Measurements from ENCODE around the gene KDM8. TPM values are rescaled to one million over a fixed set of nuclear protein-coding genes. Genes with fewer than 3 reads are reported as not detected.
A peak's percentile ranks its signal among the peaks of the same experiment; 100 is the strongest.

The KDM8 gene
- 100 to 1,000 TPM in 1 of 2 donors, 1 to 10 TPM in 1; 4.6 to 198 TPM for total RNA-seq
- polyA plus RNA-seq: 10 to 100 TPM; 96.7 to 98.7 TPM

DNA sequence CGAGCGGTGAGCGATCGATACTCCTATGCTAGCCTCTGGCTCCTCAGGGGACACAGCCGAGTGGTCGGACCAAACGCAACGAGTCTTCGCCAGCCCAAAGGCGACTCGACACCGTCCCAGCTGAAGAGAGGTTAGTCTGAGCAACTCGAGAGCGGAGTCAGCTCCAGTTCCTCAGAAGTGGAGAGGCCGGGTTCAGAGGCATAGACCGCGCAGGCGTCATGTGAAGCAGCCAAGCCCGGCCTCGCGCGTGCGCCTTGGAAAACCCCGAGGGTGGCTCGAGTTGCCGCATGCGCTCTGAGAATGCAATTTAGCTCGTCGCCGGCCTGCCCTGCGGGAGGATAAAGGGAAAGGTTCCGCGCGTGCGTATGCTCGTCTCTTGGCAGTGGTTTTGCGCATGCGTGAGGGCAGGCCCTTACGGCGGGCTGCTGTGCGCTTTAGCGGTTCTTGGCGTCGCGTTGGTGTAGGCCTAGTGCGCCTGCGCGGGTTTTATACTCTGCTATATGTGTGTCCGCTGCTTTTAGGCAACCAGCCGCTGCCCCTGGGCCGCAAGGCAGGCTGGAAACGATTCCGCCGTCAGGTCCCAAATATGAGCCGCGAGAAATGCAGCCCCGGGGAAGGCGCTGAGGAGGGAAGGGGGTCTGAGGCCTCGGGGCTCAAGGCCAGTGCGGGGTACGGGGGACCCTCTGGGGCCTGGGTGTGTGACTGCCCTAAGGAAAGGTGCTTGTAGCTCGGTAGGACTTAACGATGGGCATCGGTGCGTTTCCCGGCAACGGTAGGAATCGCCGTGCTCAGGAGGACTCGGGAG, at the start of gene KDM8:
TSS of gene KDM8 (plus strand) at position 20 of the 805 bp plus-strand sequence. CDS start 6,598 bp downstream, outside the sequence.
- no peaks in the 10 kb centered on the region for H3K27me3 ChIP-seq (ENCODE audit: control insufficient read depth in 4 of 4, insufficient read depth in 4 of 4, low read length in 3 of 4)
- no peaks in the 10 kb centered on the region for H3K9me3 ChIP-seq (ENCODE audit: control insufficient read depth in 4 of 4, low read length in 3 of 4)
- peak; percentile 96 for DNase-seq (ENCODE audit: low spot score)
- peaks cover 12 to 33% (median 18%) of the 10 kb centered on the region in 4 donors for H3K4me1 ChIP-seq (ENCODE audit: control insufficient read depth in 4 of 4, insufficient read depth in 4 of 4, low read length in 3 of 4)
- TF ChIP-seq, protein P1, sequence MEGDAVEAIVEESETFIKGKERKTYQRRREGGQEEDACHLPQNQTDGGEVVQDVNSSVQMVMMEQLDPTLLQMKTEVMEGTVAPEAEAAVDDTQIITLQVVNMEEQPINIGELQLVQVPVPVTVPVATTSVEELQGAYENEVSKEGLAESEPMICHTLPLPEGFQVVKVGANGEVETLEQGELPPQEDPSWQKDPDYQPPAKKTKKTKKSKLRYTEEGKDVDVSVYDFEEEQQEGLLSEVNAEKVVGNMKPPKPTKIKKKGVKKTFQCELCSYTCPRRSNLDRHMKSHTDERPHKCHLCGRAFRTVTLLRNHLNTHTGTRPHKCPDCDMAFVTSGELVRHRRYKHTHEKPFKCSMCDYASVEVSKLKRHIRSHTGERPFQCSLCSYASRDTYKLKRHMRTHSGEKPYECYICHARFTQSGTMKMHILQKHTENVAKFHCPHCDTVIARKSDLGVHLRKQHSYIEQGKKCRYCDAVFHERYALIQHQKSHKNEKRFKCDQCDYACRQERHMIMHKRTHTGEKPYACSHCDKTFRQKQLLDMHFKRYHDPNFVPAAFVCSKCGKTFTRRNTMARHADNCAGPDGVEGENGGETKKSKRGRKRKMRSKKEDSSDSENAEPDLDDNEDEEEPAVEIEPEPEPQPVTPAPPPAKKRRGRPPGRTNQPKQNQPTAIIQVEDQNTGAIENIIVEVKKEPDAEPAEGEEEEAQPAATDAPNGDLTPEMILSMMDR (IDR thresholded peaks at IDR 0.05; ENCODE audit: low read depth, low read length, missing input control): no peak
- peak; percentile 72 for TF ChIP-seq SP1 (IDR thresholded peaks at IDR 0.05)
- TF ChIP-seq, protein P2, sequence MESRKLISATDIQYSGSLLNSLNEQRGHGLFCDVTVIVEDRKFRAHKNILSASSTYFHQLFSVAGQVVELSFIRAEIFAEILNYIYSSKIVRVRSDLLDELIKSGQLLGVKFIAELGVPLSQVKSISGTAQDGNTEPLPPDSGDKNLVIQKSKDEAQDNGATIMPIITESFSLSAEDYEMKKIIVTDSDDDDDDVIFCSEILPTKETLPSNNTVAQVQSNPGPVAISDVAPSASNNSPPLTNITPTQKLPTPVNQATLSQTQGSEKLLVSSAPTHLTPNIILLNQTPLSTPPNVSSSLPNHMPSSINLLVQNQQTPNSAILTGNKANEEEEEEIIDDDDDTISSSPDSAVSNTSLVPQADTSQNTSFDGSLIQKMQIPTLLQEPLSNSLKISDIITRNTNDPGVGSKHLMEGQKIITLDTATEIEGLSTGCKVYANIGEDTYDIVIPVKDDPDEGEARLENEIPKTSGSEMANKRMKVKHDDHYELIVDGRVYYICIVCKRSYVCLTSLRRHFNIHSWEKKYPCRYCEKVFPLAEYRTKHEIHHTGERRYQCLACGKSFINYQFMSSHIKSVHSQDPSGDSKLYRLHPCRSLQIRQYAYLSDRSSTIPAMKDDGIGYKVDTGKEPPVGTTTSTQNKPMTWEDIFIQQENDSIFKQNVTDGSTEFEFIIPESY (IDR thresholded peaks at IDR 0.05): peak; percentile 86
- peak; percentile 56 for TF ChIP-seq FOXA2 (IDR thresholded peaks at IDR 0.05)
- TF ChIP-seq FOXA1 (IDR thresholded peaks at IDR 0.05): peak; percentile 33
- TF ChIP-seq EGR1 (IDR thresholded peaks at IDR 0.05; ENCODE audit: low read depth in 2 of 2): no peak
- peak; percentile 85 for TF ChIP-seq YY1 (IDR thresholded peaks at IDR 0.05)
- peak; percentile 58 to 66 for TF ChIP-seq RXRA (IDR thresholded peaks at IDR 0.05)
- TF ChIP-seq RAD21 (IDR thresholded peaks at IDR 0.05): peak; percentile 3 to 29
- TF ChIP-seq JUND (IDR thresholded peaks at IDR 0.05): no peak
- TF ChIP-seq TAF1 (conservative IDR thresholded peaks at IDR 0.05): no peak
- TF ChIP-seq, protein P3, sequence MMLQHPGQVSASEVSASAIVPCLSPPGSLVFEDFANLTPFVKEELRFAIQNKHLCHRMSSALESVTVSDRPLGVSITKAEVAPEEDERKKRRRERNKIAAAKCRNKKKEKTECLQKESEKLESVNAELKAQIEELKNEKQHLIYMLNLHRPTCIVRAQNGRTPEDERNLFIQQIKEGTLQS (IDR thresholded peaks at IDR 0.05): no peak
- TF ChIP-seq GABPA (IDR thresholded peaks at IDR 0.05 in 1 of 2, conservative IDR thresholded peaks at IDR 0.05 in 1 of 2): no peak
- TF ChIP-seq HNF4A (conservative IDR thresholded peaks at IDR 0.05): peak; percentile 2 to 43
- TF ChIP-seq, protein P4, sequence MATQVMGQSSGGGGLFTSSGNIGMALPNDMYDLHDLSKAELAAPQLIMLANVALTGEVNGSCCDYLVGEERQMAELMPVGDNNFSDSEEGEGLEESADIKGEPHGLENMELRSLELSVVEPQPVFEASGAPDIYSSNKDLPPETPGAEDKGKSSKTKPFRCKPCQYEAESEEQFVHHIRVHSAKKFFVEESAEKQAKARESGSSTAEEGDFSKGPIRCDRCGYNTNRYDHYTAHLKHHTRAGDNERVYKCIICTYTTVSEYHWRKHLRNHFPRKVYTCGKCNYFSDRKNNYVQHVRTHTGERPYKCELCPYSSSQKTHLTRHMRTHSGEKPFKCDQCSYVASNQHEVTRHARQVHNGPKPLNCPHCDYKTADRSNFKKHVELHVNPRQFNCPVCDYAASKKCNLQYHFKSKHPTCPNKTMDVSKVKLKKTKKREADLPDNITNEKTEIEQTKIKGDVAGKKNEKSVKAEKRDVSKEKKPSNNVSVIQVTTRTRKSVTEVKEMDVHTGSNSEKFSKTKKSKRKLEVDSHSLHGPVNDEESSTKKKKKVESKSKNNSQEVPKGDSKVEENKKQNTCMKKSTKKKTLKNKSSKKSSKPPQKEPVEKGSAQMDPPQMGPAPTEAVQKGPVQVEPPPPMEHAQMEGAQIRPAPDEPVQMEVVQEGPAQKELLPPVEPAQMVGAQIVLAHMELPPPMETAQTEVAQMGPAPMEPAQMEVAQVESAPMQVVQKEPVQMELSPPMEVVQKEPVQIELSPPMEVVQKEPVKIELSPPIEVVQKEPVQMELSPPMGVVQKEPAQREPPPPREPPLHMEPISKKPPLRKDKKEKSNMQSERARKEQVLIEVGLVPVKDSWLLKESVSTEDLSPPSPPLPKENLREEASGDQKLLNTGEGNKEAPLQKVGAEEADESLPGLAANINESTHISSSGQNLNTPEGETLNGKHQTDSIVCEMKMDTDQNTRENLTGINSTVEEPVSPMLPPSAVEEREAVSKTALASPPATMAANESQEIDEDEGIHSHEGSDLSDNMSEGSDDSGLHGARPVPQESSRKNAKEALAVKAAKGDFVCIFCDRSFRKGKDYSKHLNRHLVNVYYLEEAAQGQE (IDR thresholded peaks at IDR 0.05): peak; percentile 75
- TF ChIP-seq, protein P5, sequence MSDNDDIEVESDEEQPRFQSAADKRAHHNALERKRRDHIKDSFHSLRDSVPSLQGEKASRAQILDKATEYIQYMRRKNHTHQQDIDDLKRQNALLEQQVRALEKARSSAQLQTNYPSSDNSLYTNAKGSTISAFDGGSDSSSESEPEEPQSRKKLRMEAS (IDR thresholded peaks at IDR 0.05): peak; percentile 81
- no peaks in the 10 kb centered on the region for H3K36me3 ChIP-seq (ENCODE audit: control insufficient read depth in 4 of 4, insufficient read depth in 3 of 4, low read depth in 1 of 4, low read length in 3 of 4)
- H3K9ac ChIP-seq (ENCODE audit: low read depth in 1 of 2, low read length in 2 of 2): peak within 1 kb of the TSS; percentile 98 to 99
- peak within 1 kb of the TSS; percentile 77 to 96 (median 80) for H3K4me3 ChIP-seq (ENCODE audit: low read depth in 1 of 3, low read length in 3 of 3)
- H3K27ac ChIP-seq (ENCODE audit: low read depth in 1 of 2, low read length in 2 of 2): peak within 1 kb of the TSS; percentile 98 to 99
- under 1% methylated on average over 70 of the region's 70 CpGs for WGBS
